SK-N-SH treated with all-trans-retinoic acid at 6 μM for 48 hours (cell line): Measurements from ENCODE around the gene LOXL4.

Experiments used
- PATZ1 ChIP-seq: fragments of 250-450 bp; sonication (Bioruptor Pico); IDR thresholded peaks from 2 replicates; pipeline ENCODE4 v1.8.0; 2020; ENCODE audit warnings: mild to moderate bottlenecking, moderate library complexity, borderline replicate concordance
- PPARA ChIP-seq: fragments of 250-450 bp; sonication (Bioruptor Pico); IDR thresholded peaks from 2 replicates; pipeline ENCODE4 v1.5.0; 2020; ENCODE audit warnings: mild to moderate bottlenecking, borderline replicate concordance
- ZC3H10 ChIP-seq: fragments of 250-450 bp; sonication (Bioruptor Pico); IDR thresholded peaks from 2 replicates; pipeline ENCODE4 v1.5.1; 2021; ENCODE audit warnings: mild to moderate bottlenecking, moderate library complexity
- ZFP3 ChIP-seq: fragments of 250-450 bp; sonication (Bioruptor Pico); IDR thresholded peaks from 2 replicates; pipeline ENCODE4 v1.5.0; 2020; ENCODE audit warnings: mild to moderate bottlenecking, moderate library complexity
- ZFP30 ChIP-seq: fragments of 450-650 bp; formaldehyde crosslinking; IDR thresholded peaks from 2 replicates; pipeline ENCODE4 v1.5.0; 2022; ENCODE audit warnings: mild to moderate bottlenecking, moderate library complexity
- ZNF70 ChIP-seq: fragments of 450-650 bp; formaldehyde crosslinking; IDR thresholded peaks from 2 replicates; pipeline ENCODE4 v1.5.0; 2020; ENCODE audit warnings: mild to moderate bottlenecking, moderate library complexity

GRCh38 chr10:98202378-98202777, 65.6 kb downstream of the LOXL4 start:
- no peak for TF ChIP-seq ZNF70 (CRISPR knock-in tag)
- TF ChIP-seq PATZ1: no peak
- no peak for TF ChIP-seq ZFP30 (CRISPR knock-in tag)
- no peak for TF ChIP-seq ZFP3 (CRISPR knock-in tag)
- no peak for TF ChIP-seq PPARA (CRISPR knock-in tag)
- no peak for TF ChIP-seq ZC3H10 (CRISPR knock-in tag)
